Skin epidermis (tissue), 12 donors: Measurements from ENCODE around the gene FUS.
"Not testable (repeated sequence)": the region's sequence is repeated elsewhere in the genome, so short reads cannot be mapped to it uniquely, and the experiment has no call there.

Source experiments
- H3K27ac ChIP-seq, 21 experiments: fragments of 200-600 bp; sonication (generic) in 11 of 21; one replicate each; pipeline ENCODE4 v1.5.0; 2020; ENCODE audit warnings: mild to moderate bottlenecking in 3 of 21, inconsistent platforms in 2 of 21, moderate library complexity in 2 of 21
- H3K4me3 ChIP-seq, 7 experiments: fragments of 200-600 bp; sonication (generic) in 2 of 7; one replicate each; pipeline ENCODE4 v1.5.0; 2020; ENCODE audit warnings: inconsistent platforms in 2 of 7, mild to moderate bottlenecking in 2 of 7, moderate library complexity in 1 of 7

Gene FUS

GRCh38 chr16:31142109-31143010 lies 37.6 kb upstream of the FUS start:
- peak overlapping the region; percentile 26 to 51 (median 35) for H3K4me3 ChIP-seq
- H3K27ac ChIP-seq = peak overlapping the region; percentile 19 to 96 (median 86)

GRCh38 chr16:31143011-31143693 lies 36.8 kb upstream of the FUS start:
- Histone ChIP-seq H3K4me3 (peak overlapping the region; percentile 26 to 51 (median 35)), H3K27ac (peak overlapping the region in 20 of 21 experiments; percentile 72 to 96 (median 84))

- no peak overlapping the region for H3K4me3 ChIP-seq
- H3K27ac ChIP-seq = no peak overlapping the region
These were observed 36.2 kb upstream of the FUS start for GRCh38 chr16:31143694-31144148.

- not testable (repeated sequence) for H3K27ac ChIP-seq, H3K4me3 ChIP-seq
These were observed 35.5 kb upstream of the FUS start for GRCh38 chr16:31144418-31144817.

GRCh38 chr16:31145398-31145990 lies 34.4 kb upstream of the FUS start:
- no peak overlapping the region for H3K4me3 ChIP-seq
- H3K27ac ChIP-seq = no peak overlapping the region

- H3K4me3 ChIP-seq = no peak overlapping the region
These were observed 32.4 kb upstream of the FUS start for GRCh38 chr16:31147574-31147973.

GRCh38 chr16:31148281-31148728 lies 31.6 kb upstream of the FUS start:
- Histone ChIP-seq H3K27ac (peak overlapping the region in 2 of 21 experiments; percentile 19 to 35), H3K4me3 (peak overlapping the region in 2 of 7 experiments; percentile 3 to 26)

More at GRCh38 chr16:31147574-31147973, 32.4 kb upstream of the FUS start:
- H3K27ac ChIP-seq = no peak overlapping the region

GRCh38 chr16:31148896-31149295 lies 31.0 kb upstream of the FUS start:
- H3K27ac ChIP-seq = peak overlapping the region in 4 of 21 experiments; percentile 10 to 43 (median 22)
- no peak overlapping the region for H3K4me3 ChIP-seq

GRCh38 chr16:31149332-31149731 lies 30.6 kb upstream of the FUS start:
- Histone ChIP-seq H3K27ac (peak overlapping the region in 4 of 21 experiments; percentile 10 to 57 (median 26)), H3K4me3 (no peak overlapping the region)

GRCh38 chr16:31149894-31150890 lies 29.7 kb upstream of the FUS start, which contains the start of gene PRSS36:
Gene PRSS36 (minus strand): TSS chr16:31150066. CDS start chr16:31150035, 31 bp downstream.
- Histone ChIP-seq H3K4me3 (no peak within 1 kb of the TSS), H3K27ac (peak within 1 kb of the TSS in 4 of 21 experiments; percentile 10 to 57 (median 26))

GRCh38 chr16:31150976-31151375 lies 29.0 kb upstream of the FUS start:
- H3K27ac ChIP-seq, H3K4me3 ChIP-seq: not testable (repeated sequence)

GRCh38 chr16:31157136-31157535 lies 22.8 kb upstream of the FUS start:
- Histone ChIP-seq H3K27ac (no peak overlapping the region), H3K4me3 (no peak overlapping the region)

GRCh38 chr16:31167315-31167714 lies 12.6 kb upstream of the FUS start:
- no peak overlapping the region for H3K27ac ChIP-seq
- H3K4me3 ChIP-seq = no peak overlapping the region

GRCh38 chr16:31168848-31169247 lies 11.1 kb upstream of the FUS start:
- Histone ChIP-seq H3K4me3 (no peak overlapping the region), H3K27ac (no peak overlapping the region)

- not testable (repeated sequence) for H3K4me3 ChIP-seq, H3K27ac ChIP-seq
These were observed 9.9 kb upstream of the FUS start for GRCh38 chr16:31170048-31170447.

GRCh38 chr16:31177136-31177535 lies 2.8 kb upstream of the FUS start:
- Histone ChIP-seq H3K27ac (peak overlapping the region in 4 of 21 experiments; percentile 8 to 62 (median 34)), H3K4me3 (no peak overlapping the region)

GRCh38 chr16:31179219-31179746 lies 656 bp upstream of the FUS start:
- peak overlapping the region; percentile 71 to 99 (median 96) for H3K27ac ChIP-seq
- peak overlapping the region; percentile 73 to 100 (median 94) for H3K4me3 ChIP-seq

GRCh38 chr16:31181102-31181830 lies 1.3 kb downstream of the FUS start:
- H3K4me3 ChIP-seq = peak overlapping the region; percentile 73 to 100 (median 94)
- H3K27ac ChIP-seq = peak overlapping the region in 20 of 21 experiments; percentile 87 to 99 (median 96)
